H1 (cell line): ENCODE data around the gene ZNF77.

Experiments
- CHD1 ChIP-seq: IDR thresholded peaks from 2 replicates; pipeline ENCODE4 v1.6.1; 2012; ENCODE audit warnings: low read depth, low read length, improper control_type of control experiment
- EZH2 ChIP-seq: fragments of 200-600 bp; sonication (generic); IDR thresholded peaks from 2 replicates; pipeline ENCODE4 v1.7.1; 2012; ENCODE audit warnings: low read depth, mild to moderate bottlenecking, moderate library complexity, low read length, inconsistent platforms; ENCODE audit not compliant: severe bottlenecking
- GABPA ChIP-seq: IDR thresholded peaks from 2 replicates; pipeline ENCODE4 v1.6.1; 2011; ENCODE audit warnings: mild to moderate bottlenecking, low read length, moderate library complexity, borderline replicate concordance; ENCODE audit not compliant: insufficient read depth
- PHF8 ChIP-seq: fragments of 200-600 bp; sonication (generic); conservative IDR thresholded peaks from 2 replicates; pipeline ENCODE4 v1.7.1; 2012; ENCODE audit warnings: low read depth, mild to moderate bottlenecking, inconsistent platforms, low read length, moderate library complexity
- POLR2AphosphoS5 ChIP-seq: IDR thresholded peaks from 2 replicates; pipeline ENCODE4 v1.6.1; 2011; ENCODE audit warnings: low read depth, low read length
- USF2 ChIP-seq: IDR thresholded peaks from 2 replicates; pipeline ENCODE4 v1.6.1; 2011; ENCODE audit warnings: low read length, improper control_type of control experiment
- YY1 ChIP-seq: IDR thresholded peaks from 2 replicates; pipeline ENCODE4 v1.6.1; 2011; ENCODE audit warnings: low read depth, mild to moderate bottlenecking, low read length
- ZNF274 ChIP-seq: IDR thresholded peaks from 2 replicates; pipeline ENCODE4 v1.7.0; 2012; ENCODE audit warnings: low read length, borderline replicate concordance; ENCODE audit errors: extremely low read depth
- TF ChIP-seq, protein P1 (sequence below), 3 experiments: IDR thresholded peaks; 1 replicate in 2 of 3; 2 replicates in 1 of 3; pipeline versions ENCODE4 v1.5.1 to v1.6.1; 2011; ENCODE audit warnings: low read length in 3 of 3, mild to moderate bottlenecking in 3 of 3, inconsistent platforms in 2 of 3, low read depth in 1 of 3, moderate library complexity in 1 of 3; ENCODE audit not compliant: insufficient read depth in 1 of 3; ENCODE audit errors: control extremely low read depth in 1 of 3

DNA sequence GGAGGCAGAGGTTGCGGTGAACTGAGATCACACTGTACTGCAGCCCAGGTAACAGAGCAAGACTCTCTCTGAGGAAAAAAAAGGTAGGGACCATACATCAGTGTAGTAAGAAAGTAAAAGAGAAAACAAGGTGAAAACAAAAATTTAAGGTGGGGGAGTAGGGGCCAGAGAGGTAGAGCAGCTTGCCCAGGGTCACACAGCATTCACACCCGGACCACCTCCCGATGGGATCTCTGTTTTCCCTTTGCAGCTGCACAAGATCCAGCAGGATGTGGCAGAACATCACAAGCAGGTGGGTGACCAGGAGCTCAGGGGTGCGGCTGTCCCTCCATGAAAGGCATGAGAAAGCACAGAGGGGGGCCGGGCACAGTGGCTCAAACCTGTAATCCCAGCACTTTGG, 37.1 kb upstream of the ZNF77 start:
- TF ChIP-seq EZH2, result no peak
- no peak for TF ChIP-seq POLR2AphosphoS5
- no peak for TF ChIP-seq GABPA
- TF ChIP-seq YY1, result no peak
- TF ChIP-seq, protein P1, sequence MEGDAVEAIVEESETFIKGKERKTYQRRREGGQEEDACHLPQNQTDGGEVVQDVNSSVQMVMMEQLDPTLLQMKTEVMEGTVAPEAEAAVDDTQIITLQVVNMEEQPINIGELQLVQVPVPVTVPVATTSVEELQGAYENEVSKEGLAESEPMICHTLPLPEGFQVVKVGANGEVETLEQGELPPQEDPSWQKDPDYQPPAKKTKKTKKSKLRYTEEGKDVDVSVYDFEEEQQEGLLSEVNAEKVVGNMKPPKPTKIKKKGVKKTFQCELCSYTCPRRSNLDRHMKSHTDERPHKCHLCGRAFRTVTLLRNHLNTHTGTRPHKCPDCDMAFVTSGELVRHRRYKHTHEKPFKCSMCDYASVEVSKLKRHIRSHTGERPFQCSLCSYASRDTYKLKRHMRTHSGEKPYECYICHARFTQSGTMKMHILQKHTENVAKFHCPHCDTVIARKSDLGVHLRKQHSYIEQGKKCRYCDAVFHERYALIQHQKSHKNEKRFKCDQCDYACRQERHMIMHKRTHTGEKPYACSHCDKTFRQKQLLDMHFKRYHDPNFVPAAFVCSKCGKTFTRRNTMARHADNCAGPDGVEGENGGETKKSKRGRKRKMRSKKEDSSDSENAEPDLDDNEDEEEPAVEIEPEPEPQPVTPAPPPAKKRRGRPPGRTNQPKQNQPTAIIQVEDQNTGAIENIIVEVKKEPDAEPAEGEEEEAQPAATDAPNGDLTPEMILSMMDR (IDR thresholded peaks at IDR 0.05; ENCODE audit: control extremely low read depth in 1 of 3, insufficient read depth in 1 of 3, low read depth in 1 of 3, low read length in 3 of 3), result no peak
- TF ChIP-seq PHF8, result no peak
- no peak for TF ChIP-seq CHD1
- no peak for TF ChIP-seq USF2
- TF ChIP-seq ZNF274, result no peak
